ENCODE data around the gene KRTAP5-5. TPM values are rescaled to one million over a fixed set of nuclear protein-coding genes. Genes with fewer than 3 reads are reported as not detected.

Gene KRTAP5-5
- total RNA-seq, 1 experiment from 2014 or later = not detected

GRCh38 chr11:1650918-1651262 is 21.3 kb downstream of the KRTAP5-5 start:
- Histone ChIP-seq H4K91ac (ENCODE audit: insufficient read length, low read depth, low read length) (no peak overlapping the region), H4K5ac (ENCODE audit: insufficient read length, low read depth, low read length) (no peak overlapping the region), H3K4me1 (ENCODE audit: insufficient read depth, low read length) (no peaks in the 10 kb centered on the region), H3K79me1 (ENCODE audit: insufficient read depth, low read depth, low read length, poor library complexity, severe bottlenecking) (no peaks in the 10 kb centered on the region), H2BK15ac (ENCODE audit: low read depth, low read length) (no peak overlapping the region), H3K56ac (ENCODE audit: insufficient read length, low read depth, low read length) (no peak overlapping the region), H4K8ac (replicated peaks; ENCODE audit: insufficient read length, low read depth, low read length) (no peak overlapping the region), H2AK5ac (ENCODE audit: insufficient read length, low read length) (no peak overlapping the region), H3K4ac (ENCODE audit: low read depth, low read length) (no peak overlapping the region), H2BK5ac (ENCODE audit: insufficient read length, low read length) (no peak overlapping the region), H3K27ac (ENCODE audit: insufficient read length, low read depth, low read length) (no peak overlapping the region), H3K18ac (ENCODE audit: insufficient read length, low read depth, low read length) (no peak overlapping the region), H4K20me1 (ENCODE audit: control insufficient read depth, insufficient read depth, insufficient read length) (no peaks in the 10 kb centered on the region), H2BK20ac (ENCODE audit: low read depth, low read length, poor library complexity, severe bottlenecking) (no peak overlapping the region), H3K79me2 (ENCODE audit: insufficient read depth, low read length) (no peaks in the 10 kb centered on the region), H3K9me3 (ENCODE audit: control insufficient read depth, low read depth, low read length) (no peaks in the 10 kb centered on the region), H3K27me3 (ENCODE audit: insufficient read depth, low read length) (no peaks in the 10 kb centered on the region; the same call in 1 of the 2 replicates), H3K23me2 (ENCODE audit: insufficient read length, low read depth, low read length, poor library complexity, severe bottlenecking) (no peaks in the 10 kb centered on the region), H2BK12ac (ENCODE audit: insufficient read length, low read depth, low read length) (no peak overlapping the region), H2AFZ (ENCODE audit: low read length) (no peak overlapping the region), H3K14ac (ENCODE audit: insufficient read depth, low read length) (no peak overlapping the region), H2BK120ac (ENCODE audit: low read depth, low read length, poor library complexity, severe bottlenecking) (no peak overlapping the region), H3K9ac (ENCODE audit: extremely low read depth, insufficient read length, low read length) (no peak overlapping the region), H3K23ac (ENCODE audit: insufficient read length, low read depth, low read length) (no peak overlapping the region), H3K4me2 (ENCODE audit: insufficient read depth, insufficient read length, low read length) (no peak overlapping the region), H3T11ph (ENCODE audit: low read length) (no peak overlapping the region)
- H3K4me1 Mint-ChIP-seq = peaks cover 0 to 6% of the 10 kb centered on the region in 2 experiments; a peak in 2 of 4 replicates
- no peak overlapping the region; a peak in 1 of 5 replicates for H3K4me3 Mint-ChIP-seq
- H3K27me3 Mint-ChIP-seq (ENCODE audit: low read depth) = peaks cover 45% of the 10 kb centered on the region
- TF ChIP-seq CTCF (conservative IDR thresholded peaks at IDR 0.05) = no peak
- peaks cover 0 to 4% of the 10 kb centered on the region in 2 experiments; a peak in 1 of 5 replicates for H3K9me3 Mint-ChIP-seq
- DNase-seq = no peak
- WGBS (ENCODE audit: extremely low coverage, insufficient read length, low lambda C conversion rate) = no CpG with 5 or more reads among the region's 5 CpGs
- no peaks in the 10 kb centered on the region for H3K36me3 Mint-ChIP-seq (ENCODE audit: insufficient read depth in 1 of 3, low read depth in 3 of 3)
- H3K27ac Mint-ChIP-seq = no peak overlapping the region
